GM19397 (cell line): ENCODE measurements around the gene KAZN.

ENCODE experiments used
- ATAC-seq: cut with Tn5 transposase; IDR thresholded peaks from one replicate; pipeline ENCODE4 v1.9.1; 2021; ENCODE audit warnings: mild to moderate bottlenecking, moderate library complexity; ENCODE audit not compliant: unreplicated experiment

KAZN gene

GRCh38 chr1:14738647-14739046 is 140.2 kb downstream of the KAZN start:
- ATAC-seq, result no peak

GRCh38 chr1:14739082-14739832 is 140.8 kb downstream of the KAZN start:
- ATAC-seq, result no peak

- no peak for ATAC-seq
These were observed 141.5 kb downstream of the KAZN start for GRCh38 chr1:14740016-14740415.

- no peak for ATAC-seq
These were observed 142.6 kb downstream of the KAZN start for GRCh38 chr1:14741082-14741481.

- no peak for ATAC-seq
These were observed 143.0 kb downstream of the KAZN start for GRCh38 chr1:14741532-14741931.

GRCh38 chr1:14742181-14742980 is 143.9 kb downstream of the KAZN start:
- ATAC-seq, result no peak

GRCh38 chr1:14743368-14743767 is 144.9 kb downstream of the KAZN start:
- no peak for ATAC-seq

GRCh38 chr1:14745001-14745720 is 146.7 kb downstream of the KAZN start:
- no peak for ATAC-seq

- no peak for ATAC-seq
These were observed 147.3 kb downstream of the KAZN start for GRCh38 chr1:14745789-14746188.

GRCh38 chr1:14746393-14746792 is 147.9 kb downstream of the KAZN start:
- no peak for ATAC-seq

- no peak for ATAC-seq
These were observed 149.7 kb downstream of the KAZN start for GRCh38 chr1:14748151-14748550.

GRCh38 chr1:14748977-14749376 is 150.5 kb downstream of the KAZN start:
- ATAC-seq, result no peak

- no peak for ATAC-seq
These were observed 152.0 kb downstream of the KAZN start for GRCh38 chr1:14750490-14750889.

- no peak for ATAC-seq
These were observed 157.2 kb downstream of the KAZN start for GRCh38 chr1:14755518-14756252.

- ATAC-seq, result no peak
These were observed 158.3 kb downstream of the KAZN start for GRCh38 chr1:14756589-14757285.

GRCh38 chr1:14757286-14757625 is 158.8 kb downstream of the KAZN start:
- no peak for ATAC-seq

- no peak for ATAC-seq
These were observed 160.7 kb downstream of the KAZN start for GRCh38 chr1:14759042-14759818.

- ATAC-seq, result no peak
These were observed 161.4 kb downstream of the KAZN start for GRCh38 chr1:14759843-14760242.

GRCh38 chr1:14760780-14761179 is 162.3 kb downstream of the KAZN start:
- ATAC-seq, result no peak
